T-helper 1 cell (primary cell): ENCODE data around the gene RWDD2A.
"Not testable (repeated sequence)": the region's sequence is repeated elsewhere in the genome, so short reads cannot be mapped to it uniquely, and the experiment has no call there.

ENCODE experiments used
- DNase-seq, 5 donors: peaks; one replicate each; pipeline ENCODE4 v3.0.0-alpha.2; 2012 to 2020
- total RNA-seq, 4 donors: gene quantifications; one replicate each; lab custom pipeline; 2026; lab: John Stamatoyannopoulos, UW

RWDD2A gene
- total RNA-seq: 1.3 to 4.6 (median 4.4) reads per million in 4 donors

- DNase-seq: peak; percentile 78 to 92 (median 84)
These were observed at the start of gene RWDD2A, which contains the start of gene PGM3 for GRCh38 chr6:83192871-83193746. Gene RWDD2A, plus strand, starts transcription at chr6:83193357. Its CDS starts 1,095 bp downstream, at chr6:83194452. Gene PGM3, minus strand, starts transcription at chr6:83193265. Its CDS starts 2,253 bp downstream, at chr6:83191012.

GRCh38 chr6:83151114-83151513 lies 42.0 kb upstream of the RWDD2A start:
- no peak for DNase-seq

GRCh38 chr6:83152913-83153312 lies 40.2 kb upstream of the RWDD2A start:
- no peak for DNase-seq

- DNase-seq: no peak
These were observed 39.2 kb upstream of the RWDD2A start for GRCh38 chr6:83153883-83154521.

- DNase-seq: no peak
These were observed 37.4 kb upstream of the RWDD2A start for GRCh38 chr6:83155794-83156193.

GRCh38 chr6:83160167-83160566 lies 33.0 kb upstream of the RWDD2A start:
- no peak for DNase-seq

- no peak for DNase-seq
These were observed 25.4 kb upstream of the RWDD2A start for GRCh38 chr6:83167726-83168278.

- DNase-seq: no peak
These were observed 24.6 kb upstream of the RWDD2A start for GRCh38 chr6:83168556-83168955.

- no peak for DNase-seq
These were observed 24.1 kb upstream of the RWDD2A start for GRCh38 chr6:83169106-83169505.

- DNase-seq: no peak
These were observed 23.6 kb upstream of the RWDD2A start for GRCh38 chr6:83169511-83169910.

GRCh38 chr6:83176246-83176645 lies 16.9 kb upstream of the RWDD2A start:
- DNase-seq: no peak

- no peak for DNase-seq
These were observed 12.7 kb upstream of the RWDD2A start for GRCh38 chr6:83180426-83180950.

GRCh38 chr6:83182114-83182513 lies 11.0 kb upstream of the RWDD2A start:
- no peak for DNase-seq

- no peak for DNase-seq
These were observed 9.9 kb upstream of the RWDD2A start for GRCh38 chr6:83183082-83183828.

- no peak for DNase-seq
These were observed 8.1 kb upstream of the RWDD2A start for GRCh38 chr6:83185096-83185495.

- no peak for DNase-seq
These were observed 4.7 kb upstream of the RWDD2A start for GRCh38 chr6:83188501-83188900.

GRCh38 chr6:83190626-83191025 lies 2.5 kb upstream of the RWDD2A start:
- no peak for DNase-seq

- not testable (repeated sequence) for DNase-seq
These were observed 1.2 kb upstream of the RWDD2A start for GRCh38 chr6:83191974-83192373.

GRCh38 chr6:83192456-83192855 lies 701 bp upstream of the RWDD2A start:
- no peak for DNase-seq

- DNase-seq: peak; percentile 2 to 22 (median 11)
These were observed 800 bp downstream of the RWDD2A start for GRCh38 chr6:83193747-83194566.

GRCh38 chr6:83198486-83199172 lies 5.5 kb downstream of the RWDD2A start:
- DNase-seq: no peak
